Stimulated activated CD4-positive, alpha-beta T cell treated with anti-CD3 and anti-CD28 coated beads, TNF-alpha, amount 100 ng/mL, for 4 hours (primary cell): Measurements from ENCODE around the gene ZNF385C.

Experiments
- DNase-seq, 3 experiments: peaks; one replicate each; pipeline ENCODE4 v3.0.0-alpha.2; 2020; ENCODE audit warnings: low read depth in 3 of 3

ZNF385C gene

GRCh38 chr17:42078396-42079043 is 19.8 kb downstream of the ZNF385C start:
- DNase-seq = no peak

- DNase-seq = no peak
Observed at GRCh38 chr17:42077755-42078154, 20.5 kb downstream of the ZNF385C start.

DNA sequence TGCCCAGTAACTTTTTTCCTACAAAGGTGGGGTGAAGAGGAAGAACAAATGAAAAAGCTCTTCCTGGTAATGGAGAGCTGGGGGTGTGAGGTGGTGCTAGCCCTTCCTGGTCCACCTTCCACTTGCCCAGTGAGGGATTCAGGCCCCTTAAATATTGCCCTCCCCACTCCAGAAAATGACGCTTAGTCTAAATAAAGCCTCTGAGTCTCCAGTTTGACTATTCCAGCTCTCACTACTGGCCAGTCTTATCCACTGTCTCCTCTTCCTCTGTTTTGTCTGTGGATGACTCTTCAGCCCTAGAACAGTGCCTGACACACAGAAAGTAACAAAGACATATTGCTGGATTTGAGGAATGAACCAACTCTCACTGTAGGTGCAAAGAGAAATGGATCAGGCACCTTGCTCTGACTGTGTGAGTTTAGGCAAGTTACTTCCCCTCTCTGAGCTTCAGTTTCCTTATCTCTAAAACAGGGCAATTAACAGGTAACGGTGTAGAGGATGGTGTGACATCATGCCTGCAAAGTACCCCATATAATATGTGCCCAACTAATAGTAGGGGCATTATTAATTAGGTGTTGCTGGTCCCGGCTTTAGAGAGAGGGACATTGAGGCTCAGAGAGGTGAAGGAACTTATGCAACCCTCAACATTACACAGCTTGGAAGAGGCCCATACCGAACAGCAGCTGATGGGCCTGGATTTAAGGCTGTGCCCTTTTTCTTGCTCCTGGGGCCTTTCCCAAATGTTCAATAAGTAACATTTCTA is 21.3 kb downstream of the ZNF385C start:
- no peak for DNase-seq

- no peak for DNase-seq
Observed at GRCh38 chr17:42075789-42076188, 22.5 kb downstream of the ZNF385C start.

- no peak for DNase-seq
Observed at GRCh38 chr17:42072323-42073187, 25.7 kb downstream of the ZNF385C start.

DNA sequence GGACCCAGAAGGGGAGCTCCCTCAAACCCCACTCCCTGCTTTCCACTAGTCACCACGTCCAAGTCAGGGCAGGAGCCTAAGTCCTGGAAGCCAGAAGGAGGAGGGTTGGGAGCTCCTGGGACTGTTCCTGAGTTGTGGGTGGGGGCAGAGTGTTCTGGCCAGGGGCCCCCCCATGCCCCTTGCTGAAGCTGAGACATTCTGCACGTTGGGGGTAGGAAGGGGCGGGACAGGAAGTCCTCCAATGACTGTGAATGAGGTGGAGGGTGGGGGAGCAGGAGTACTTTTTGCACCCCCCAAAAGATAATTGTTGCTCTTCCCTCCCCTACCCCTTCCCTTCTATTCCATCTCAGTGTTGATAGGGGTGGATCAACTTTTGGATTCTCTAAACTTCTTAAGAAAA is 26.5 kb downstream of the ZNF385C start:
- DNase-seq = no peak

DNA sequence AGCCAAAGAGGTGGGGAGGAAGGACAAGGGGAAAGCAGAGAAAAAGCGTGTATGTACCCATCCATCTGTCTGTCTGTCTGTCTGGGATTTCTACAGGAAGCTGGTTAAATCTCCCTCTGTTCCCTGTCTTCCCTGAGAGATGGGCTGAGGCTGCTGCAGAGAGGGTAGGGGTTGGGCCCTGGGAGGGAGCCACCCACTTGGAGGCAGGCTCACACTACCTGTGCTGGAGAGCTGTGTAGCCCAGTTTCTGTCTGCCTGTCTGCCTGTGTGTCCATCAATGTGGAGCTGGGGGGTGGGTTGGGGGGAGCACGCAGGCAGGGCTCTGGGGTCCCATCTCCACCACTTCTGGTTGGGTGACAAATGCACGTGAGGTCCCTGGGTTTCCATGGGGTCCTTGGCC is 29.3 kb downstream of the ZNF385C start:
- no peak for DNase-seq

DNA sequence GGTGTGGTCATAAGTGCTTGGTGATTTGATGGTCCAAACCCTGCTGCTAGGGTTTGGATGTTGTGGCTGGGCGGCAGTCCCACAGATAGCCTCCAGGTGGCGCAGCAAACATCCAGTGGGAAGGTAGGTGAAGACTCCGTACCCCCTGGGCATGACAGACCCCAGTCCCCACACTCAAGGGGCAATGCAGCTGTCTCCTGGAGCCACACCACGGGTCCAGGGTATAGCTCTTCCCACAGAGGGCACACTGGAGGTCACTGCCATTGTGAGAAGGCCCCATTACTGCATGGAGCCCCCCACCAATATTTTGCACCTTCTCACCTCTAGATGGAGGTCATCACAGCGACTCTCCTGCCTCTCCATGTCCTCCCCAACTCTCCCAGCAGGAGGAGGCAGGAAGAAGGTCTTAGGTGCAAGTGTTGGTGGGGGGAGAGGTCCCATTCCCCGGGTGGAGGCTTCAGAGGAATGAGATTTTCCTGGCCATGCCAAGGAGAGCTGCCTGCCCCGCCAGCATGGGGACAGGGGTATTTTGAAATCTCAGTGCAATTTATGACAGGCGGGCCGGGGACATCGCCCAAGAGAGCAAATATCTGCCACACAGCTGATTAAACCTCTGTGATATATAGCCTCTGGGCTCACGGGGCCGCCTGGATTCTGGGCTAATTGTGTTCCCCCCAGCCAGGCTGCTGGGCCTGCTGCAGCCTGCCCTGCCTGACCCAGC is 30.7 kb downstream of the ZNF385C start:
- DNase-seq = peak; percentile 35 to 57 (median 40)

- DNase-seq = no peak
Observed at GRCh38 chr17:42065201-42065600, 33.1 kb downstream of the ZNF385C start.

DNA sequence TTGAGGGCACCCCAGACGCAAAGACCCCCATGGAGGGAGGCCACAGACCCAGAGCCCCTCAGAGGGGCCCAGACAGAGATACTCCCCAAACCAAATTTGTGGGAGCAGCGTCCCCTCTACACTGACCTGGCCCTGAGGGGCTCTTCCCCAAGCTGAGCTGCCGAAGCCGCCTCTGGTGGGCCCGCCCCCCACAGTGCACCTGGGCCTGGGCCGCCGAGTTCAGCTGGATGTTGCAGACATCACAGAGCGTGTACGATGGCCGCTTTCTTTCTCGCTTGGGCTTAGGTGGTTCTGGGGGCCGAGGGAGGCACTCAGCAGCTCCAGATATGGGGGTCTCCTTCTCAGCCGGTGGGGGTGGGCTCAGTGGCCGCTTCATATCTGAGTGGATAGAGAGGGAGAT is 35.6 kb downstream of the ZNF385C start:
- no peak for DNase-seq

- DNase-seq = no peak
Observed at GRCh38 chr17:42061646-42062487, 36.4 kb downstream of the ZNF385C start.

- no peak for DNase-seq
Observed at GRCh38 chr17:42060231-42060630, 38.0 kb downstream of the ZNF385C start.

- DNase-seq = no peak
Observed at GRCh38 chr17:42059815-42060214, 38.5 kb downstream of the ZNF385C start.

GRCh38 chr17:42058063-42058462 is 40.2 kb downstream of the ZNF385C start:
- DNase-seq = no peak

GRCh38 chr17:42056635-42057034 is 41.6 kb downstream of the ZNF385C start:
- DNase-seq = no peak

- no peak for DNase-seq
Observed at GRCh38 chr17:42055496-42055895, 42.8 kb downstream of the ZNF385C start.

GRCh38 chr17:42055027-42055426 is 43.2 kb downstream of the ZNF385C start:
- DNase-seq = no peak

DNA sequence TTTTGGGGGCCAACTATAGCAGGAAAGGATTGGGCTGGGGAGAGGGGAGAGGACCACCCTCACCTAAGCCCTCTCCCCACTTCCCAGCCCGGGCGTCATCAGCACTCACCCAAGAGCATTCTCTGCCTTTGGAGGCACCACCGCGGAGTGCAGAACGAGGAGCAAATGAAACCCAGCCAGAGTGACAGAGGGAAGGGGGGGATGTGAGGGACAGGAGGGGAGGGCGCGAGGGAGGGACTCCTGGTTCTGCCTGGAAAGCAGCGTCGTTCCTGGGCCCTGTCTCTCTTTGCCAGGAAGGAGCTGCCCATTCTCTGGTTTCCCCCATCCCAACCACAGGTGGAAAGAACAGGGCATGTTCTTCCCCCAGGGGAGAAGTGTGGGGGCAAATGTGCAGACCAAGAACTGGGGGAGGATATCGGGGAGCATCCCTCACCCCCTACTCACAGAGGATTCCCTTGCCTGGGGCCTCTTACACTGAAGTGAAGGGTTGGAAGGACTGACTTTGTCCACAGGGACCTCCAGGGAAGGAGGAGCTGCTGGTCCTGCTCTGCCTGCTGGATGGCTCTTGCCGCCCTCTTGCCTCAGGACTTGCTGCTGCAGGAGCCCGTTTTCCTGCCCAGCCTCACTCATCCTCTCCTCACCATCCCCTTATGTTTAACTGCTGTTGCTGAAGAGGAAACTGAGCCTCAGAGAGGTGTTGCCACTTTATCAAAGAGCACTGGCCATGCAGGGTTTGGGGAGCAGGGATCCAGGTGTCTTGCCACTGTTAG is 44.4 kb downstream of the ZNF385C start:
- DNase-seq = no peak

- no peak for DNase-seq
Observed at GRCh38 chr17:42052346-42052877, 45.9 kb downstream of the ZNF385C start.

DNA sequence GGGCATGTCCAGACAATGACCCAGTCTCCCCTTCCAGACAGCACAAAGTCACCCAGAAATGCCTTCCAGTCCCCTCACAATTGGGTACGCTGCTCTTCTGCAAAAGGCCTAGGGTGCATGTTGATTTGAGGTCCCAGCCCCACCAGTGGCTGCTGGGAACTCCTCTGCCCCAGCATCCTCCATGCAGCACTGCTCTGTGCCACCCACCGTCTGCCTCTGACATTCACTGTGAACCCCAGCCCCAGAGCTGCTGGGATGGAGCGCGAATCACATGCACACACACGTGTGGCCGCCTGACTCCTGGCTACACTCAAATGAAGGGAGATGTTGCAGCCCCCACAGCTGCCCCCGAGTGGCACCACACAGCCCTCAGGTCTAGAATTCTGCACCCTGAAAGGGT is 46.6 kb downstream of the ZNF385C start:
- no peak for DNase-seq
